Omental fat pad (tissue), 4 donors: ENCODE data around the gene MYL3. TPM values are rescaled to one million over a fixed set of nuclear protein-coding genes. Genes with fewer than 3 reads are reported as not detected.

Source experiments
- ATAC-seq: fragments of 150-250 bp; one replicate; pipeline ENCODE4 v1.9.1; 2016; ENCODE audit warnings: mild to moderate bottlenecking, moderate library complexity; ENCODE audit not compliant: low FRiP score
- DNase-seq: peaks from one replicate; pipeline ENCODE4 v3.0.0-alpha.2; 2019; ENCODE audit warnings: low spot score
- total RNA-seq, 4 donors: library from RNA; depleted of rRNA; stranded (reverse); fragments of >200 nt; gene quantifications; one replicate each; pipeline ENCODE4 v1.1.0, GENCODE V29; 2016
- TF ChIP-seq, protein P1 (sequence below), 3 donors: fragments of 450-650 bp; IDR thresholded peaks; one replicate each; pipeline ENCODE4 v1.5.1; 2016 to 2017; ENCODE audit warnings: antibody characterized with exemption in 3 of 3, mild to moderate bottlenecking in 3 of 3, moderate library complexity in 2 of 3

The MYL3 gene
- total RNA-seq, 4 donors from 2014 or later, result 3.9 to 11.7 (median 5.0) TPM

- TF ChIP-seq, protein P1, sequence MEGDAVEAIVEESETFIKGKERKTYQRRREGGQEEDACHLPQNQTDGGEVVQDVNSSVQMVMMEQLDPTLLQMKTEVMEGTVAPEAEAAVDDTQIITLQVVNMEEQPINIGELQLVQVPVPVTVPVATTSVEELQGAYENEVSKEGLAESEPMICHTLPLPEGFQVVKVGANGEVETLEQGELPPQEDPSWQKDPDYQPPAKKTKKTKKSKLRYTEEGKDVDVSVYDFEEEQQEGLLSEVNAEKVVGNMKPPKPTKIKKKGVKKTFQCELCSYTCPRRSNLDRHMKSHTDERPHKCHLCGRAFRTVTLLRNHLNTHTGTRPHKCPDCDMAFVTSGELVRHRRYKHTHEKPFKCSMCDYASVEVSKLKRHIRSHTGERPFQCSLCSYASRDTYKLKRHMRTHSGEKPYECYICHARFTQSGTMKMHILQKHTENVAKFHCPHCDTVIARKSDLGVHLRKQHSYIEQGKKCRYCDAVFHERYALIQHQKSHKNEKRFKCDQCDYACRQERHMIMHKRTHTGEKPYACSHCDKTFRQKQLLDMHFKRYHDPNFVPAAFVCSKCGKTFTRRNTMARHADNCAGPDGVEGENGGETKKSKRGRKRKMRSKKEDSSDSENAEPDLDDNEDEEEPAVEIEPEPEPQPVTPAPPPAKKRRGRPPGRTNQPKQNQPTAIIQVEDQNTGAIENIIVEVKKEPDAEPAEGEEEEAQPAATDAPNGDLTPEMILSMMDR (IDR thresholded peaks at IDR 0.05), result no peak
- ATAC-seq (no peak), DNase-seq (no peak)
These were observed 15.7 kb upstream of the MYL3 start for GRCh38 chr3:46878781-46879436.

DNA sequence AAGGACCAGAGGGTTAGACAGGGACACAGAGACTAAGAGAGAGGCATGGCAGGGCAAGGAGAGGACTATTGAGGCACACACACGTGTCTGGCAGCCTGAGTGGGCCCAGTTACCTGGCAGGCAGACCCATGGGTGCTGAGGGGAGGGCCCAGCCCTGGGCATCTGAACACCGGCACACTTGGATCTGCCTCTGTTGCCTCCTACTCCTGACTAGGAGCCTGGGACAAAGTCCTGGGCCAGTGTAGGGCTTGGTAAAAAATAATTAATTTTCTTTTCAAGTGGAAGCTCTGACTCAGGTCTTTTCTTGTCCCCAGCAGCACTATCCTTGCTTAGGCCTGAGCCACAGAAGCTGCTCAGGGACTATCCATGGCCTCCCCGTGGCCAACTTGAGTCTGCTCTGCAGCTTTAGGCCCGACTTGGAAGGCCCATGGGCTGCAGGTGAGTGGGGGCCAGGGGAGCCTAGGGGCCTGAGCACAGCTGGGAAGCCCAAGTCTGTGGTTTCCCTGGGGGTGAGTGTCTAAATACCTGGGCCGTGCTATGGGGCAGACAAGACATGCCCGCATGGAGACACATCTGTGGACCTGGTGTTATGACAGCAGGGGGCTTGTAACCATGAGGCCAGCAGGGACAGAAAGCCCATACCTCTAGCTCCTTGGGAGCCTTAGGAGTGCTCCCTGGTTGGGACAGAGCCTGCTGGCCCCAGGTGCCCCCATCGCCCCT lies 14.3 kb upstream of the MYL3 start, which contains the start of gene PTH1R:
TSS of gene PTH1R (plus strand) at position 316 of the 720 bp plus-strand sequence. CDS start 5,839 bp downstream, outside the sequence.
- ATAC-seq (no peak), DNase-seq (no peak)
- TF ChIP-seq, protein P1 (IDR thresholded peaks at IDR 0.05), result no peak

DNA sequence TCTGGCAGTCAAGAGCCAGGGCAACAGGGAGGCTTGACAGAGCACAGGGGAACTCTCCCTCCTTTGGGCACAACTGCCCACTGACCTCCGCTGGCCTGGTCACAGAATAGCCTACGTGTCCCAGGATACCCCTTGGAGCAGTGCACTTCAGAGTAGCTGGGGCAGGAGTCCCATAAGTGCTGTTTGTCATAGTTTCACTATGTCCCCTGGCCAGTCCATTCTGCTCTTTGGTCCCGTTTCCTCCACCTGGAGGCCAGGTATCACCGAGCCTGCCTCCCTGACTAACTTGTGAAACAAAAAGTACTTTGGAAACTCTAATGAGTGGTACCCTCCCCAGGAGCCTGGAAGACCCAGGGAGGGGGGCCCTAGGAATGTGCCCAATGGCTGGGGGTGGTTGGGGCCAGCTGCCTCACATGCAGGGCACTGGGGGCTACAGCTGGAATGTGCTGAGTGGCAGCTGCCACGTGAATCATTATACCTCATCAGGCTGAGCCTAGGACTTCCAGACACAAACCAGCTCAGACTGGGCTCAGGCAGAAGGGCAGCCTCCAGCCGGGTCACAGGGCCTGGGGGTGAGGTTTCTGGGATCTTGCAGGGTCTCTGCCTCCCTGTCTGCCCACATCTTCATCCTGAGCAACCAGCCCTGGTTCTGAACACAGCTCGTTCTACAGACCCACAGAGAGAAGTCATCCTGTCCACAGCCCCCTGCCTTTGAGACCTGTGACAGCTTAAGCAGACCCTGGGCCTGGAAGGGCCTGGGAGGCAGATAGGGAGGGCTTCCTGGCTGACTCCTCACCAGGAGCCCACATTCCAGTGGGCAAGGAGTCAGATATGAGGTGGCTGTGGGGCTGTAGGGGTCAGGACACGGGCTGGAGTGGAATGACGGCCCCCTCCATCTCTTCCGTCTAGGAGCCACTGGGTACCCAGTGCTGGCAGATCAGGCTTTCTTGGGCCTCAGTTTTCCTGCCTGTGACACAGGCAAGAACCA lies 13.4 kb upstream of the MYL3 start:
- ATAC-seq, result no peak
- no peak for DNase-seq
- TF ChIP-seq, protein P1 (IDR thresholded peaks at IDR 0.05), result no peak

- TF ChIP-seq, protein P1 (IDR thresholded peaks at IDR 0.05), result no peak
- DNase-seq (no peak), ATAC-seq (no peak)
These were observed 12.3 kb upstream of the MYL3 start for GRCh38 chr3:46875560-46875959.

DNA sequence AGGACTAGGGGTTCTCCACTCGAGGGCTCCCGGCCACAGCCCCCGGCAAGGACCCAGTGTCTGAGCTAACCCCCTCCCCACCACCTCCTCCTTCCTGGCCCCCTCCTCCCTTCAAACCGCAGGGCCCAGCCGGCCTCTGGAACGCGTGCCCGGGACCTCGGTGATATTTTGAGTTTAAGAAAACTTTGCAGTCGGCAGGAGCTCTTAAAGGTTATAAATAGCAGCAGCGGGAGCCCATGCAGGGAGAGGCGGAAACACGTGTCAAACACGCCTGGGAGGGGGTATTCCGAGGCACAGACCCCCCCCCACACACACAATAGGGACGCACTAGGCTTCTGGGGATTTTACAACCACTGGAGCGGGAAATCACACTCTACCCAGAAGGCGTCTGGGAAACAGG lies 11.2 kb upstream of the MYL3 start:
- DNase-seq (no peak), ATAC-seq (no peak)
- TF ChIP-seq, protein P1 (IDR thresholded peaks at IDR 0.05), result no peak

DNA sequence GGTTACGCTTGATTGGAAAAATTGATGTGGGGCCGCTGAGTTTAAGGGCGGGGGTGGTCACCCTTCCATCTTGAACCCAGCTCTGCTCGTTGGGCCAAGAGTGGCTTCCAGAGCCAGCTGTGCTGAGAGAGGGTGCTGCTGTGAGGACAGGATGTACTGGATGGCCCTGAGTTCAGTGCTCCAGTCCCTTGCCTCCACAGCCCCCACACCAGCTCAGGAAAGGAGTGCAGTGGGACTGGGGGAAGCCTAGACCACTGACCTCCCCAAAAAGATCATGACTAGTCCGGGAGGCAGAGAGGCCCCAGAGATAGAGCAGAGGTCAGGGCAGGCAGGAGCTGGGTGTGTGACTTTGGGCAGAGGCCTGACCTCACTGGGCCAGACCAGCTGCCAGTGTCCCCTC lies 10.3 kb upstream of the MYL3 start:
- DNase-seq (no peak), ATAC-seq (no peak)
- TF ChIP-seq, protein P1 (IDR thresholded peaks at IDR 0.05), result no peak
